22Rv1 (cell line): Measurements from ENCODE around the gene TTN.

Experiments
- CTCF ChIP-seq: fragments of 450-650 bp; IDR thresholded peaks from 2 replicates; pipeline ENCODE4 v1.5.1; 2017; ENCODE audit warnings: mild to moderate bottlenecking
- ZFX ChIP-seq: fragments of 450-650 bp; IDR thresholded peaks from 2 replicates; pipeline ENCODE4 v1.6.1; 2017; ENCODE audit warnings: antibody characterized with exemption, borderline replicate concordance

- TF ChIP-seq CTCF (no peak), ZFX (no peak)
These were observed 321.9 kb downstream of the TTN start for GRCh38 chr2:178485356-178485755.
